NCI-H2029 treated with DMSO at 0.1 percent for 48 hours (cell line): ENCODE measurements around the gene TRPV6.

Experiments used
- DNase-seq: peaks from one replicate; lab custom pipeline; 2025; lab: John Stamatoyannopoulos, UW

The TRPV6 gene

GRCh38 chr7:142885311-142886230 lies at the start of gene TRPV6:
TRPV6 (minus strand) TSS chr7:142885745.
- DNase-seq, result no peak

GRCh38 chr7:142934056-142934455 lies 48.5 kb upstream of the TRPV6 start:
- DNase-seq, result no peak

GRCh38 chr7:142933624-142934023 lies 48.1 kb upstream of the TRPV6 start, which contains the start of gene TRPV5:
TRPV5 (minus strand) TSS chr7:142933746; CDS start chr7:142933459, 287 bp downstream.
- DNase-seq, result no peak

- DNase-seq, result no peak
Observed at GRCh38 chr7:142933092-142933475, 47.5 kb upstream of the TRPV6 start.

GRCh38 chr7:142932386-142933091 lies 47.0 kb upstream of the TRPV6 start:
- no peak for DNase-seq

- DNase-seq, result no peak
Observed at GRCh38 chr7:142930126-142930730, 44.7 kb upstream of the TRPV6 start.

GRCh38 chr7:142927949-142928348 lies 42.4 kb upstream of the TRPV6 start:
- no peak for DNase-seq

- no peak for DNase-seq
Observed at GRCh38 chr7:142927085-142927745, 41.7 kb upstream of the TRPV6 start.

- DNase-seq, result no peak
Observed at GRCh38 chr7:142925413-142925812, 39.9 kb upstream of the TRPV6 start.

GRCh38 chr7:142923391-142923790 lies 37.8 kb upstream of the TRPV6 start:
- no peak for DNase-seq

- DNase-seq, result no peak
Observed at GRCh38 chr7:142919656-142920055, 34.1 kb upstream of the TRPV6 start.

GRCh38 chr7:142918901-142919300 lies 33.4 kb upstream of the TRPV6 start:
- no peak for DNase-seq

- DNase-seq, result no peak
Observed at GRCh38 chr7:142917447-142917846, 31.9 kb upstream of the TRPV6 start.

- no peak for DNase-seq
Observed at GRCh38 chr7:142916508-142916907, 31.0 kb upstream of the TRPV6 start.

GRCh38 chr7:142915315-142915714 lies 29.8 kb upstream of the TRPV6 start:
- no peak for DNase-seq

- DNase-seq, result no peak
Observed at GRCh38 chr7:142914121-142914520, 28.6 kb upstream of the TRPV6 start.

- DNase-seq, result no peak
Observed at GRCh38 chr7:142913566-142913965, 28.0 kb upstream of the TRPV6 start.

- no peak for DNase-seq
Observed at GRCh38 chr7:142913051-142913450, 27.5 kb upstream of the TRPV6 start.

GRCh38 chr7:142910481-142910880 lies 24.9 kb upstream of the TRPV6 start:
- DNase-seq, result no peak

- DNase-seq, result no peak
Observed at GRCh38 chr7:142910031-142910433, 24.5 kb upstream of the TRPV6 start.

- DNase-seq, result no peak
Observed at GRCh38 chr7:142908921-142909890, 23.7 kb upstream of the TRPV6 start.
